ENCODE data around the gene IFIT3.
A peak's percentile ranks its signal among the peaks of the same experiment; 100 is the strongest.
"Not testable (repeated sequence)": the region's sequence is repeated elsewhere in the genome, so short reads cannot be mapped to it uniquely, and the experiment has no call there.

Gene IFIT3, protein sequence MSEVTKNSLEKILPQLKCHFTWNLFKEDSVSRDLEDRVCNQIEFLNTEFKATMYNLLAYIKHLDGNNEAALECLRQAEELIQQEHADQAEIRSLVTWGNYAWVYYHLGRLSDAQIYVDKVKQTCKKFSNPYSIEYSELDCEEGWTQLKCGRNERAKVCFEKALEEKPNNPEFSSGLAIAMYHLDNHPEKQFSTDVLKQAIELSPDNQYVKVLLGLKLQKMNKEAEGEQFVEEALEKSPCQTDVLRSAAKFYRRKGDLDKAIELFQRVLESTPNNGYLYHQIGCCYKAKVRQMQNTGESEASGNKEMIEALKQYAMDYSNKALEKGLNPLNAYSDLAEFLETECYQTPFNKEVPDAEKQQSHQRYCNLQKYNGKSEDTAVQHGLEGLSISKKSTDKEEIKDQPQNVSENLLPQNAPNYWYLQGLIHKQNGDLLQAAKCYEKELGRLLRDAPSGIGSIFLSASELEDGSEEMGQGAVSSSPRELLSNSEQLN

DNA sequence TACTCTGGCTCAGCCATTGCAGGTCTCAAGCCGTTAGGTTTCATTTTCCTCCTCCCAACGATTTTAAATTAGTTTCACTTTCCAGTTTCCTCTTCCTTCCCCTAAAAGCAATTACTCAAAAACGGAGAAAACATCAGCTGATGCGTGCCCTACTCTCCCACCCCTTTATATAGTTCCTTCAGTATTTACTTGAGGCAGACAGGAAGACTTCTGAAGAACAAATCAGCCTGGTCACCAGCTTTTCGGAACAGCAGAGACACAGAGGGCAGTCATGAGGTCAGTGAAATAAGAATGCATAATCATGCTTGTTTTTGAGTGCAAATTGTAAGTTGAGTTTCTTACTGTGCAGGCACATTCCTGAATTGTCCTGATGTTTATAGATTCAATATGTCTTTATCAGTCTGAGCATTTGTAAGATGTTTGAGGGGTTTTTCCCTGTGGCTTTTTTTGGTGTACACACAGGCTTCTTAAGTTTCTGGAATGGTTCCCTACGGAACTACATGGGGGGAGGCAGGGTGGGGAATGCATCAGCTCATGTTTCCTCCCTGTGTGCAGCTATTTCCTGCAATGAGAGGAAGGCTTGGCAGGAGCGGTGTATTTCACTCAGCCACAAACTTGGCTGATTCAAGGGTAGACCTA, at the start of gene IFIT3:
Gene IFIT3 (plus strand): TSS at position 195 of the 639 bp plus-strand sequence. CDS start 77 bp downstream, at position 272.
- Mint-ChIP-seq H3K4me3 (peak within 1 kb of the TSS; percentile 63), H3K27ac (peak within 1 kb of the TSS; percentile 8), H3K9me3 (no peaks in the 10 kb centered on the region), H3K4me1 (ENCODE audit: low read depth) (peaks cover 59% of the 10 kb centered on the region), H3K36me3 (ENCODE audit: low read depth) (no peaks in the 10 kb centered on the region), H3K27me3 (peaks cover 9% of the 10 kb centered on the region)
- DNase-seq, result no peak

DNA sequence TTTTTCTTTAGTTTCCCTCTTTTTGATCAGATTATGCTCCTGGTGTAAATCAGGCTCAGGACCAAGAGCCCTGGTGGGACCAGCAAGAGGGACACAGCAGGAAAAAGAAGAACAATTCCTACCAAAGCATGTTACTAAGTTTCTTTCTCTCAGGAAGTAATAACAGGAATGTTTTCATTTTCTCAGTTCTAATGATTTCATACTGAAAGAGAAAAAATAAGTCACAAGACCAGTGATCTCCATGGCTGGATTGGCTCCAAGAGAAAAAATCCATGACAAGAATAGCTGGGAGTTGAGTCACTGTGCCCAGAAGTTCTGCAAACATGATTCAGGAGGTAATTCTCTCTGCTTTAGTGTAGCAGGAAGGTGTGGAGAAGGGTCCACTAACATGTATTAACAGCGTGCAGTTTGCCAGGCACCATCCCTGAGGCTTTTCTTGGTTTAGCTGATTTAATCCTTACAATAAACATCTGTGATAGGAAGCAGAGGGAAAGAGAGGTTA, 49.7 kb upstream of the IFIT3 start:
- no peaks in the 10 kb centered on the region for H3K4me1 Mint-ChIP-seq (ENCODE audit: low read depth)
- H3K9me3 Mint-ChIP-seq, result no peaks in the 10 kb centered on the region
- no peak overlapping the region for H3K27ac Mint-ChIP-seq
- H3K36me3 Mint-ChIP-seq (ENCODE audit: low read depth), result no peaks in the 10 kb centered on the region
- no peaks in the 10 kb centered on the region for H3K27me3 Mint-ChIP-seq
- DNase-seq, result no peak
- H3K4me3 Mint-ChIP-seq, result no peak overlapping the region

- DNase-seq, result no peak
- Mint-ChIP-seq H3K27me3 (no peaks in the 10 kb centered on the region), H3K4me3 (no peak overlapping the region), H3K9me3 (no peaks in the 10 kb centered on the region), H3K4me1 (ENCODE audit: low read depth) (no peaks in the 10 kb centered on the region), H3K27ac (no peak overlapping the region), H3K36me3 (ENCODE audit: low read depth) (no peaks in the 10 kb centered on the region)
Measured at GRCh38 chr10:89278900-89279392, 48.9 kb upstream of the IFIT3 start.

DNA sequence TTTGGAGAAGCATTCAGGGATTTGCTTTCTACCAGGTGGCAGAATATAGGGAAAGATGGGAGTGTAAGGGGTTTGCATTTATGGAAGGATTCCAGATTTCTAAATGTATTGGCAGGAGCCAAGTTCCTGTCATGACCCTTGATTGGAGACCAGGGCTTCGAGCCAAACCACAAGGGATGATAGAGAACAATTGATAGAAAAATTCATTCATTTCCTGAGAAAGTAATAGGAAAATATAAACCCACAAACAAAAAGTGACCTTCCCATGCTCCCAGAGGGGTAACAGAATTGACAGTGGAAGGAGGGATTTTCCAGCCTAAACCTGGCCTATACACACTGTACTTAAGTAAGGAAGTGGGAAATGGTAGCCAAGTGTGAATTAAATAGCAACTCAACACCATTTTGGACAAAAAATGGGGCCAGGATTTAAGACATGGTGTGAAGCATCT, 48.4 kb upstream of the IFIT3 start:
- Mint-ChIP-seq H3K27me3 (no peaks in the 10 kb centered on the region), H3K36me3 (ENCODE audit: low read depth) (no peaks in the 10 kb centered on the region), H3K27ac (no peak overlapping the region), H3K9me3 (no peaks in the 10 kb centered on the region), H3K4me1 (ENCODE audit: low read depth) (no peaks in the 10 kb centered on the region), H3K4me3 (no peak overlapping the region)
- DNase-seq, result no peak

DNA sequence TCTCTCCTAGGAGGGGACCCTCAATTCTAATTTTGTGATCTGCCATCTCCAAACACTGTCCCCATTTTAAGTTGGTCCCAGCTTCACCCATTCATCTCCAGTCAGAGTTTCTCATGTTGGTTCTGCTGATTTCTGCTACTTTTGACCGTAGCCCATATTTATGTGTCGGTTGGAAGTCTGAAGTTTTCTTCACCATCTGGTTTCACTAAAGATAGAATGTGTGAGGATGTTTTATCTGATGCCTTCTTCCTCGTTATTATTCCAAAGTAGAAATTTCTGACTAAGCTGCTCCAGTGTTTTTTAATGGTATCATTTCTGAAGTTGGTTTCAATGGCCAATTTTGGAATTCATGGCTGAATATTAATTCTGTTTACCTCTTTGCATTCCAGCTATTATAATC, 47.3 kb upstream of the IFIT3 start:
- no peak overlapping the region for H3K4me3 Mint-ChIP-seq
- DNase-seq, result no peak
- no peaks in the 10 kb centered on the region for H3K27me3 Mint-ChIP-seq
- H3K4me1 Mint-ChIP-seq (ENCODE audit: low read depth), result no peaks in the 10 kb centered on the region
- no peak overlapping the region for H3K27ac Mint-ChIP-seq
- H3K36me3 Mint-ChIP-seq (ENCODE audit: low read depth), result no peaks in the 10 kb centered on the region
- no peaks in the 10 kb centered on the region for H3K9me3 Mint-ChIP-seq

DNA sequence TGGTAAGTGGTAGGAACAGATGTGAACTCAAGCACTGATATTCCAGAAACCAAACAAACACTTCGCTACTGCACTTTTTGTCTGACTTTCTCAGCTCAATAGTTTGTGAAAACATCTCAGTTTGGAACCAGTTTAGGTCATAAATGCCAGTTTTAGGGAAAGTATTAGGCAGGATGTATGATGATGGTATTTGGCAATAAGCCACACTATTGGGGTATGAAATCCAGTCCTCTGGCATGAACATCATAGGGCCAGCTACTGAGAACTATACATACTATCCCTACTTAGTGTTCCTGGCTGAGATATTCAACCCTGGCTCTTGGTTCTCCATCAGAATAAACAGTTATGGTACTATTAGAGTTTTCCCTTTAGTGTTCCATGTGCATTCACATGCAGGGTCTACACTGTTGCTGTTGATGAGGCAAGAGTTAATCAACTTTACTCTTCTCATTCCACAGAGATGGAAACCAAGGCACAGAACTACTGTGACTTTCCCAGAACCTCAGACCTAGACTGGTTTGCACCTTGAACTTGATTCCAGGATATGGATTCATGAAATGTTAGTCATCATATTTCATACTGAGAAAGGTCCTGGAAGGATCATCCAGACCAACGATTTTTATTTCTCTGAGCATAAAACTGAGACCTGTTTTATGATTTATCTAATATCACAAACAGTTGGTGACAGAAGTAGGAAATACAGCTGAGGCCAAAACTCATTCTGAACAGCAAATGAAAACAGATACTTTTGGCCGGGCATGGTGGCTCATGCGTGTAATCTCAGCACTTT, 46.0 kb upstream of the IFIT3 start:
- Mint-ChIP-seq H3K9me3 (no peaks in the 10 kb centered on the region), H3K27ac (no peak overlapping the region), H3K36me3 (ENCODE audit: low read depth) (no peaks in the 10 kb centered on the region), H3K4me3 (no peak overlapping the region), H3K27me3 (no peaks in the 10 kb centered on the region), H3K4me1 (ENCODE audit: low read depth) (no peaks in the 10 kb centered on the region)
- no peak for DNase-seq

- DNase-seq, result no peak
- Mint-ChIP-seq H3K27ac (no peak overlapping the region), H3K4me3 (no peak overlapping the region), H3K4me1 (ENCODE audit: low read depth) (no peaks in the 10 kb centered on the region), H3K27me3 (no peaks in the 10 kb centered on the region), H3K36me3 (ENCODE audit: low read depth) (no peaks in the 10 kb centered on the region), H3K9me3 (no peaks in the 10 kb centered on the region)
Measured at GRCh38 chr10:89283025-89283935, 44.5 kb upstream of the IFIT3 start.

DNA sequence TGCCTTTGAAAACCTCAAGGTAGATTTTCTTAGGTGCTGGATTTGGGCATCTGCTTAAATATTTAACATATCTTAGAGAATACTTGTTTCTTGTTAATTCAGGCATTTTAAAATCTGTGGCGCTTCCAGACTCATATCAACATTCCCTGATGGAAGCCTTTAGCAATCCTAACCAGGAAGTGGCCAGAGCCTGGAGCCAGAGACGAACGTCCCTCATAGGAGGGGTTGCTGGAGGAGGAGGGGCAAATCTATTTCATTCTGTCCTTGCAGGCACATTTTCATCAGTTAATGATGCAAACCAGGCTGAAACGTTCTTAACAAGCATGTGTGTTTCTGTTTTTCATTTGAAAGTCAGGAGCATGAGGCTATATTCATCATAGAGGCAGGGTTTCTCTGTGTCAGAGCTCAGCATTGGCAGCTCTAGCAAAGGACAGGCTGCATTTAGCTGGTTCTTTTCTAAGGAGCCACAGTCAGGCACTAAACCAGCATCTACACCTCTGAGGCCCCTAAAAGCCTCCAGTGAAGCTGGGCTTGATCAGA, 43.8 kb upstream of the IFIT3 start:
- DNase-seq, result no peak
- Mint-ChIP-seq H3K4me3 (no peak overlapping the region), H3K4me1 (ENCODE audit: low read depth) (no peaks in the 10 kb centered on the region), H3K9me3 (no peaks in the 10 kb centered on the region), H3K36me3 (ENCODE audit: low read depth) (no peaks in the 10 kb centered on the region), H3K27me3 (no peaks in the 10 kb centered on the region), H3K27ac (no peak overlapping the region)

GRCh38 chr10:89284711-89285110, 43.1 kb upstream of the IFIT3 start:
- H3K9me3 Mint-ChIP-seq; H3K27ac Mint-ChIP-seq; H3K36me3 Mint-ChIP-seq (ENCODE audit: low read depth); DNase-seq; H3K4me3 Mint-ChIP-seq; H3K4me1 Mint-ChIP-seq (ENCODE audit: low read depth); H3K27me3 Mint-ChIP-seq: not testable (repeated sequence)

DNA sequence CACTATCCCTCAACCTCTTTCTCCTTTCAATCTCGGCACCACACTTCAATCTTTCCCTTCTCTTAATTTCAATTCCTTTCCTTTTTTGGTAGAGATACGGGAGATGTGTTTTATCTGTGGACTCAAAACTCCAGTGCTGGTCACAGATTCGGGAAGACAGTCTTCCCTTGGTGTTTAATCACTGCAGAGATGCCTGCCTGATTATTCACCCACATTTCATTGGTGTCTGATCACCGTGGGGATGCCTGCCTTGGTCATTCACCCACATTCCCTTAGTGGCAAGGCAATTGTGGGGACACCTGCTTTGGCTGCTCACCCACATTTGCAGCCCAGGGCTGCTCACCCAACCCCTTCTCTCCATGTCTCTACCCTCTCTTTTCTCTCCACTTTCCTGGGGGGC, 42.5 kb upstream of the IFIT3 start:
- H3K4me3 Mint-ChIP-seq; H3K27ac Mint-ChIP-seq; H3K9me3 Mint-ChIP-seq; H3K36me3 Mint-ChIP-seq (ENCODE audit: low read depth); H3K4me1 Mint-ChIP-seq (ENCODE audit: low read depth); DNase-seq; H3K27me3 Mint-ChIP-seq: not testable (repeated sequence)

- no peaks in the 10 kb centered on the region for H3K27me3 Mint-ChIP-seq
- DNase-seq, result no peak
- peaks cover 3% of the 10 kb centered on the region for H3K9me3 Mint-ChIP-seq
- H3K4me1 Mint-ChIP-seq (ENCODE audit: low read depth), result peaks cover 7% of the 10 kb centered on the region
- no peak overlapping the region for H3K4me3 Mint-ChIP-seq
- H3K36me3 Mint-ChIP-seq (ENCODE audit: low read depth), result peaks cover 2% of the 10 kb centered on the region
- no peak overlapping the region for H3K27ac Mint-ChIP-seq
Measured at GRCh38 chr10:89294721-89295239, 33.0 kb upstream of the IFIT3 start.

DNA sequence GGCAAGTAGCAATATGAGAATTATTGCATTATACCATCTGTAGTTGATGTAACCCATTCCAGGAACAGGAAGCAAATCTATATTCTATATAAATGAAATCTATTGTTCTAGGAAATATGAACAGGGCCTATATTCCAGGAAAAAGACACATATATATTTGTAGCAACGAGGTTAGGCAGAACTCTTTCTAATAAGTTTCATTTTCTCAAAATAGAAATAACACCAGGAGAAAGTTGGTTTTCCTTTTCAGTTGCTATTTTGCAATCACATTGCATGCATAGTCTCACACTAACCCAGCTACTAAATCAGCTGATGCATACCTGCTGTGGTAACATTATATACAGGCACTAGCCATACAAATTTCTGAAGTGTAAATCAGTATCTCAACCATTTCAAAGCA, 32.2 kb upstream of the IFIT3 start:
- Mint-ChIP-seq H3K27me3 (no peaks in the 10 kb centered on the region), H3K36me3 (ENCODE audit: low read depth) (peaks cover 2% of the 10 kb centered on the region), H3K4me1 (ENCODE audit: low read depth) (peaks cover 9% of the 10 kb centered on the region), H3K27ac (no peak overlapping the region), H3K4me3 (no peak overlapping the region), H3K9me3 (peaks cover 3% of the 10 kb centered on the region)
- DNase-seq, result no peak

- no peak for DNase-seq
- Mint-ChIP-seq H3K27me3 (no peaks in the 10 kb centered on the region), H3K36me3 (ENCODE audit: low read depth) (peaks cover 2% of the 10 kb centered on the region), H3K4me1 (ENCODE audit: low read depth) (peaks cover 13% of the 10 kb centered on the region), H3K9me3 (peaks cover 3% of the 10 kb centered on the region), H3K4me3 (no peak overlapping the region), H3K27ac (no peak overlapping the region)
Measured at GRCh38 chr10:89296220-89296648, 31.6 kb upstream of the IFIT3 start.

All from activated T-cell treated with anti-CD3 and anti-CD28 coated beads, Interleukin-2, amount 50 U/mL, for 24 hours (primary cell).